H9 (cell line): ENCODE results near the gene TSEN15. TPM values are rescaled to one million over a fixed set of nuclear protein-coding genes. Genes with fewer than 3 reads are reported as not detected.

ENCODE experiments used
- DNase-seq: peaks from one replicate; pipeline ENCODE4 v3.0.0-alpha.2; 2017
- H2AFZ ChIP-seq: one replicate; pipeline ENCODE4 v1.6.1; 2013; ENCODE audit warnings: mild to moderate bottlenecking, low read length, control low read depth, moderate library complexity
- H2AK5ac ChIP-seq: 2 replicates; pipeline ENCODE4 v1.6.1; 2013; ENCODE audit warnings: low read length, control low read depth, mixed read lengths; ENCODE audit not compliant: insufficient read length
- H2BK120ac ChIP-seq: one replicate; pipeline ENCODE4 v1.6.1; 2013; ENCODE audit warnings: low read depth, mild to moderate bottlenecking, low read length, control low read depth, inconsistent platforms; ENCODE audit not compliant: poor library complexity, severe bottlenecking
- H2BK12ac ChIP-seq: 2 replicates; pipeline ENCODE4 v1.6.1; 2013; ENCODE audit warnings: low read length, control low read depth, mixed read lengths, low read depth; ENCODE audit not compliant: insufficient read length
- H2BK15ac ChIP-seq: 2 replicates; pipeline ENCODE4 v1.6.1; 2013; ENCODE audit warnings: low read depth, low read length, control low read depth
- H2BK20ac ChIP-seq: one replicate; pipeline ENCODE4 v1.6.1; 2013; ENCODE audit warnings: low read depth, mild to moderate bottlenecking, low read length, control low read depth, inconsistent platforms; ENCODE audit not compliant: poor library complexity, severe bottlenecking
- H2BK5ac ChIP-seq: 2 replicates; pipeline ENCODE4 v1.6.1; 2013; ENCODE audit warnings: low read length, control low read depth, mixed read lengths; ENCODE audit not compliant: insufficient read length
- H3K14ac ChIP-seq: 2 replicates; pipeline ENCODE4 v1.6.1; 2013; ENCODE audit warnings: low read length, control low read depth; ENCODE audit not compliant: insufficient read depth
- H3K18ac ChIP-seq: 2 replicates; pipeline ENCODE4 v1.6.1; 2013; ENCODE audit warnings: low read depth, mild to moderate bottlenecking, mixed read lengths, low read length, control low read depth; ENCODE audit not compliant: insufficient read length
- H3K23ac ChIP-seq: 2 replicates; pipeline ENCODE4 v1.6.1; 2013; ENCODE audit warnings: low read length, control low read depth, mixed read lengths, low read depth; ENCODE audit not compliant: insufficient read length
- H3K23me2 ChIP-seq: 2 replicates; pipeline ENCODE4 v1.6.1; 2013; ENCODE audit warnings: low read depth, mild to moderate bottlenecking, mixed read lengths, low read length, control low read depth; ENCODE audit not compliant: insufficient read length, poor library complexity, severe bottlenecking
- H3K27ac ChIP-seq: 2 replicates; pipeline ENCODE4 v1.5.1; 2013; ENCODE audit warnings: low read length, control low read depth, mixed read lengths, low read depth; ENCODE audit not compliant: insufficient read length
- H3K27me3 ChIP-seq: 2 replicates; pipeline ENCODE4 v1.6.1; 2013; ENCODE audit warnings: low read length, control low read depth, inconsistent platforms; ENCODE audit not compliant: insufficient read depth
- H3K4ac ChIP-seq: 2 replicates; pipeline ENCODE4 v1.6.1; 2013; ENCODE audit warnings: low read depth, mild to moderate bottlenecking, control low read depth, inconsistent platforms, low read length, moderate library complexity
- H3K4me1 ChIP-seq: 2 replicates; pipeline ENCODE4 v1.6.1; 2013; ENCODE audit warnings: low read length, control low read depth, inconsistent platforms; ENCODE audit not compliant: insufficient read depth
- H3K4me2 ChIP-seq: 2 replicates; pipeline ENCODE4 v1.6.1; 2013; ENCODE audit warnings: low read length, control low read depth, mixed read lengths; ENCODE audit not compliant: insufficient read length, insufficient read depth
- H3K56ac ChIP-seq: 2 replicates; pipeline ENCODE4 v1.6.1; 2013; ENCODE audit warnings: low read depth, mild to moderate bottlenecking, mixed read lengths, low read length, control low read depth; ENCODE audit not compliant: insufficient read length
- H3K79me1 ChIP-seq: 2 replicates; pipeline ENCODE4 v1.6.1; 2013; ENCODE audit warnings: low read depth, mild to moderate bottlenecking, moderate library complexity, low read length, control low read depth, inconsistent platforms; ENCODE audit not compliant: insufficient read depth, poor library complexity, severe bottlenecking
- H3K79me2 ChIP-seq: 2 replicates; pipeline ENCODE4 v1.6.1; 2013; ENCODE audit warnings: low read length, control low read depth, inconsistent platforms; ENCODE audit not compliant: insufficient read depth
- H3K9ac ChIP-seq: 2 replicates; pipeline ENCODE4 v1.6.1; 2013; ENCODE audit warnings: low read length, control low read depth, mixed read lengths; ENCODE audit not compliant: insufficient read length; ENCODE audit errors: extremely low read depth
- H3K9me3 ChIP-seq: one replicate; pipeline ENCODE4 v1.6.1; 2013; ENCODE audit warnings: low read depth, low read length, inconsistent platforms; ENCODE audit not compliant: control insufficient read depth
- H3T11ph ChIP-seq: one replicate; pipeline ENCODE4 v1.6.1; 2013; ENCODE audit warnings: mild to moderate bottlenecking, low read length, control low read depth, inconsistent platforms
- H4K20me1 ChIP-seq: one replicate; pipeline ENCODE4 v1.6.1; 2013; ENCODE audit not compliant: control insufficient read depth, insufficient read length, insufficient read depth
- H4K5ac ChIP-seq: 2 replicates; pipeline ENCODE4 v1.6.1; 2013; ENCODE audit warnings: low read depth, mild to moderate bottlenecking, mixed read lengths, low read length, control low read depth; ENCODE audit not compliant: insufficient read length
- H4K8ac ChIP-seq: replicated peaks from 2 replicates; pipeline ENCODE4 v1.6.1; 2013; ENCODE audit warnings: low read length, control low read depth, mixed read lengths, low read depth; ENCODE audit not compliant: insufficient read length
- H4K91ac ChIP-seq: 2 replicates; pipeline ENCODE4 v1.6.1; 2013; ENCODE audit warnings: low read depth, mild to moderate bottlenecking, moderate library complexity, mixed read lengths, low read length, control low read depth; ENCODE audit not compliant: insufficient read length
- H3K27ac Mint-ChIP-seq, 3 experiments: 2 replicates in 2 of 3; 3 replicates in 1 of 3; pipeline ENCODE4 v1.8.0; 2020 to 2021; ENCODE audit warnings: mixed read lengths in 3 of 3, mild to moderate bottlenecking in 1 of 3, moderate library complexity in 1 of 3
- H3K27me3 Mint-ChIP-seq: 2 replicates; pipeline ENCODE4 v1.8.0; 2021; ENCODE audit warnings: low read depth, mild to moderate bottlenecking, moderate library complexity, mixed read lengths
- H3K36me3 Mint-ChIP-seq, 3 experiments: 2 replicates in 2 of 3; 3 replicates in 1 of 3; pipeline ENCODE4 v1.8.0; 2020 to 2021; ENCODE audit warnings: low read depth in 3 of 3, mixed read lengths in 3 of 3; ENCODE audit not compliant: insufficient read depth in 1 of 3
- H3K4me1 Mint-ChIP-seq, 2 experiments: 2 replicates each; pipeline ENCODE4 v1.8.0; 2020; ENCODE audit warnings: mixed read lengths in 2 of 2
- H3K4me3 Mint-ChIP-seq, 2 experiments: 2 replicates in 1 of 2; 3 replicates in 1 of 2; pipeline ENCODE4 v1.8.0; 2020 to 2021; ENCODE audit warnings: mild to moderate bottlenecking in 2 of 2, mixed read lengths in 2 of 2, moderate library complexity in 1 of 2
- H3K9me3 Mint-ChIP-seq, 2 experiments: 2 replicates in 1 of 2; 3 replicates in 1 of 2; pipeline ENCODE4 v1.8.0; 2020; ENCODE audit warnings: mild to moderate bottlenecking in 2 of 2, mixed read lengths in 2 of 2, moderate library complexity in 1 of 2
- WGBS: extraction: QIAGEN DNeasy Blood & Tissue Kit; methylation state at CpG from one replicate; pipeline ENCODE4 v1.1.7; 2013; ENCODE audit warnings: missing lambda C conversion rate, low lambda C conversion rate, mixed read lengths; ENCODE audit not compliant: insufficient read length; ENCODE audit errors: extremely low coverage; 5-methylcytosine and 5-hydroxymethylcytosine counted together
- total RNA-seq: library from RNA; stranded (reverse); gene quantifications from 2 replicates; pipeline ENCODE4 v1.2.1, GENCODE V29; 2021
- TF ChIP-seq, protein P1 (sequence below): fragments of 200-600 bp; sonication (generic); conservative IDR thresholded peaks from 3 replicates; pipeline ENCODE4 v1.8.0; 2021; ENCODE audit warnings: antibody characterized with exemption, mild to moderate bottlenecking

Gene TSEN15
- total RNA-seq, 1 experiment from 2014 or later: 21.9 TPM

- no peaks in the 10 kb centered on the region for H4K20me1 ChIP-seq
- H3K18ac ChIP-seq: no peak overlapping the region
- no peaks in the 10 kb centered on the region for H3K9me3 ChIP-seq
- H3K23me2 ChIP-seq: peaks cover 4% of the 10 kb centered on the region
- Mint-ChIP-seq H3K4me1 (peaks cover 48 to 57% of the 10 kb centered on the region in 2 experiments), H3K27me3 (peaks cover 3% of the 10 kb centered on the region), H3K36me3 (peaks cover 7 to 20% (median 10%) of the 10 kb centered on the region in 3 experiments), H3K9me3 (no peaks in the 10 kb centered on the region; a peak in 2 of 5 replicates), H3K4me3 (peak overlapping the region; percentile 88 to 95), H3K27ac (peak overlapping the region; percentile 94 to 99 (median 98); a peak in 4 of 7 replicates)
- no peak overlapping the region for H2BK20ac ChIP-seq
- no peaks in the 10 kb centered on the region for H3K79me2 ChIP-seq
- no peak overlapping the region for H3K27ac ChIP-seq
- TF ChIP-seq, protein P1, sequence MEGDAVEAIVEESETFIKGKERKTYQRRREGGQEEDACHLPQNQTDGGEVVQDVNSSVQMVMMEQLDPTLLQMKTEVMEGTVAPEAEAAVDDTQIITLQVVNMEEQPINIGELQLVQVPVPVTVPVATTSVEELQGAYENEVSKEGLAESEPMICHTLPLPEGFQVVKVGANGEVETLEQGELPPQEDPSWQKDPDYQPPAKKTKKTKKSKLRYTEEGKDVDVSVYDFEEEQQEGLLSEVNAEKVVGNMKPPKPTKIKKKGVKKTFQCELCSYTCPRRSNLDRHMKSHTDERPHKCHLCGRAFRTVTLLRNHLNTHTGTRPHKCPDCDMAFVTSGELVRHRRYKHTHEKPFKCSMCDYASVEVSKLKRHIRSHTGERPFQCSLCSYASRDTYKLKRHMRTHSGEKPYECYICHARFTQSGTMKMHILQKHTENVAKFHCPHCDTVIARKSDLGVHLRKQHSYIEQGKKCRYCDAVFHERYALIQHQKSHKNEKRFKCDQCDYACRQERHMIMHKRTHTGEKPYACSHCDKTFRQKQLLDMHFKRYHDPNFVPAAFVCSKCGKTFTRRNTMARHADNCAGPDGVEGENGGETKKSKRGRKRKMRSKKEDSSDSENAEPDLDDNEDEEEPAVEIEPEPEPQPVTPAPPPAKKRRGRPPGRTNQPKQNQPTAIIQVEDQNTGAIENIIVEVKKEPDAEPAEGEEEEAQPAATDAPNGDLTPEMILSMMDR: no peak
- no peak overlapping the region for H2BK12ac ChIP-seq
- no peak overlapping the region for H2BK15ac ChIP-seq
- peaks cover 3% of the 10 kb centered on the region; the same call in 1 of the 2 replicates for H3K4me1 ChIP-seq
- H4K5ac ChIP-seq: no peak overlapping the region
- no peak for DNase-seq
- no peak overlapping the region for H2AK5ac ChIP-seq
- no peak overlapping the region for H3T11ph ChIP-seq
- WGBS: no CpG with 5 or more reads among the region's 7 CpGs
- H3K56ac ChIP-seq: no peak overlapping the region
- H4K91ac ChIP-seq: no peak overlapping the region
- H3K4ac ChIP-seq: no peak overlapping the region
- H3K14ac ChIP-seq: no peak overlapping the region
- no peak overlapping the region for H2BK120ac ChIP-seq
- H3K27me3 ChIP-seq: no peaks in the 10 kb centered on the region
- no peaks in the 10 kb centered on the region for H3K79me1 ChIP-seq
- H3K23ac ChIP-seq: no peak overlapping the region
- H2BK5ac ChIP-seq: no peak overlapping the region
- peak overlapping the region; percentile 67 for H3K4me2 ChIP-seq
- H2AFZ ChIP-seq: no peak overlapping the region
- H3K9ac ChIP-seq: peak overlapping the region; percentile 88
- no peak overlapping the region for H4K8ac ChIP-seq
Observed at GRCh38 chr1:184052194-184052559, 647 bp downstream of the TSEN15 start.
